GM21367 (cell line): Measurements from ENCODE around the gene WT1.
"Not testable (repeated sequence)": the region's sequence is repeated elsewhere in the genome, so short reads cannot be mapped to it uniquely, and the experiment has no call there.

Source experiments
- ATAC-seq: cut with Tn5 transposase; IDR thresholded peaks from one replicate; pipeline ENCODE4 v1.9.1; 2021; ENCODE audit not compliant: unreplicated experiment

WT1 gene

DNA sequence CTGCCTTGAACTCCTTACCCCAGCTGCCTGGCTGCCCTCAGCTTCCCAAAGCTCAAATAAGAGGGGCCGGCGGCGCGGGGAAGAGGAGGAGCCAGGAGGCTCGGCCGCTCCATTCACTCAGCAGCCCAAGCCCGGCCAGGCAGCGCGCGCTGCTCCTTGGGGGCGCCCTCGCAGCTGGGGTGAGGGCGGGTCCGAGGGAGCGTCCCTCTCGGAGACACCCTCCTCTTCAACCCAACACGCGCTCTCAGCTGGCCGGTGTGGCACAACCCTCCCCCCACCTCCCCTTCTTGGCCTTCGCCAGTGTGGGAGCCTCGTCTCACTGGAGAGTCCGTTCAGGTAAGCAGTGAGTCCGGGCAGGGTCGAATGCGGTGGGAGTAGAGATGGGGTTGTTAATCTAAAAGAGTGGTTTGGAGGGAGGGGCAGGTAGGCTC is at the start of gene WT1:
WT1 (minus strand) TSS at position 29 of the 431 bp plus-strand sequence.
- ATAC-seq: no peak

GRCh38 chr11:32479291-32479690 is 44.0 kb upstream of the WT1 start:
- no peak for ATAC-seq

DNA sequence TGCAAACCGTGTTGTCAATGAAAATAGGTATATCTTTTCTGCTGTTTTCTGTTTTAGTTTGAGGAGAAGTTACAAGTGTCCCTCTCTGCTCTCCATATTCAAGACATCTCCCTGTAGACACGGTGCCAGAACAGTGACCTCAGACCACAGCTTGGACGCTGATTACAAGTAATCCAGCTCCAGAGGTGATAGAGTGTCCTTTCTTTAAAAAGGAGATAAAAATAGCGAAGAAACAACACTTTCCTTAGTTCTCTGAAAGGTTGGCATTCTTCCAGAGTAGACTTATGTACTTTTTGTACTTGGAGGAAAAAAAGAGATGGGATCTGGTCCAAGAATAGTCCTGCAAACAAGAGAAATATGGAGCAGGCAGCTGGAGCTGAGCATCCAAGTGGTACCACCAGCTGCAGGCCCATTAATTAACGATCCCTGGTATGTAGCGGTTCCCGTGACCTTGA is 43.0 kb upstream of the WT1 start:
- ATAC-seq: no peak

- no peak for ATAC-seq
Measured at GRCh38 chr11:32473282-32473909, 38.1 kb upstream of the WT1 start.

DNA sequence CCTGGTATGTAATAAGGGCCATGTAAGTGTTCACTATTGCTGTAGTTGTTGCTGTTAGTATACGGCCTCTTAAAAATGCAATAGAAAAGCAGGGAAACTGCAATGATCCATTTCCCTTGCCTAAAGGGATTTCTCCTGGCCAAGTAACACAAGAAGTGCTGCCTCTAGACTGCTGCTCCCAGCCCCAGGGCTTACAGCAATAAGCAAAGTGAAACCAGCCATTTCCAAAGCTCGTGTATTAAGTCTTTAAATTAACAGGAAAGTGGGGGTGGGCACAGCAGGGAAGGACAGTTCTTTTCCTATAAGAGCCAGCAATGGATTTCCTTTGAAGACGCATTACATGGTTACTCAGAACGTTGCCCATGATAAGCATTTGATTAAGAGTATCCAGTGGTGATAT is 36.9 kb upstream of the WT1 start:
- no peak for ATAC-seq

GRCh38 chr11:32471544-32471943 is 36.2 kb upstream of the WT1 start:
- ATAC-seq: not testable (repeated sequence)

- no peak for ATAC-seq
Measured at GRCh38 chr11:32469791-32470190, 34.5 kb upstream of the WT1 start.

DNA sequence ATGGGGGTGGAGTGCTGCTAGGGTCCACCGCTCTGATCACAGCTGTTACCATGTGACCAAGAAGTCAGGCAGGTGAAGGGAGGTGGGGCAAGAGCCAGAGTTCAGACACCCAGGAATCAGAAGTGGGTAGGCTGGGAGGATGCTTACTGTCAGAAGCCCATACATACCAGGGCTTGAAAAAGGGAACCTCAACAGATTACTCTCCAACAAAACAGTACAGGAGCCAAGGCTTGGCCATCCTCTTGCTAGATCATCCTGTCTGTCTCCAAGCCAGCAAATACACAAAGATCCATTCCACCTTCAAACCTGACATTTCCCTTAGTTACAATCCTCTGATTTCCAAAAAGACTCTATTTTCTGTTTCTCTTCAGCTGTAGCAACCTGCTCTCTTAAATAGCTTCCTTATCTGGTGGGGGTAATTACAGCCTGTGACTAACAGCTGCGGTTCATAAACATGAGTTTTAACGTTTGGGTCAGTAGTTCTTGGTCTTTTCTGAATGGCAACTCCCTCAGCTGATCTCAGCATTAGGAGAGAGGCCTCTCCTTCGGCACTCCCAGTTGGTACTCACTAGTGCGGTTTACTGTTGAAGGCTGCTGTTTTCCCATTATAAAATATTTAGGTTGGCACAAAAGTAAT is 31.1 kb upstream of the WT1 start:
- ATAC-seq: no peak

GRCh38 chr11:32464078-32464477 is 28.7 kb upstream of the WT1 start:
- ATAC-seq: no peak

DNA sequence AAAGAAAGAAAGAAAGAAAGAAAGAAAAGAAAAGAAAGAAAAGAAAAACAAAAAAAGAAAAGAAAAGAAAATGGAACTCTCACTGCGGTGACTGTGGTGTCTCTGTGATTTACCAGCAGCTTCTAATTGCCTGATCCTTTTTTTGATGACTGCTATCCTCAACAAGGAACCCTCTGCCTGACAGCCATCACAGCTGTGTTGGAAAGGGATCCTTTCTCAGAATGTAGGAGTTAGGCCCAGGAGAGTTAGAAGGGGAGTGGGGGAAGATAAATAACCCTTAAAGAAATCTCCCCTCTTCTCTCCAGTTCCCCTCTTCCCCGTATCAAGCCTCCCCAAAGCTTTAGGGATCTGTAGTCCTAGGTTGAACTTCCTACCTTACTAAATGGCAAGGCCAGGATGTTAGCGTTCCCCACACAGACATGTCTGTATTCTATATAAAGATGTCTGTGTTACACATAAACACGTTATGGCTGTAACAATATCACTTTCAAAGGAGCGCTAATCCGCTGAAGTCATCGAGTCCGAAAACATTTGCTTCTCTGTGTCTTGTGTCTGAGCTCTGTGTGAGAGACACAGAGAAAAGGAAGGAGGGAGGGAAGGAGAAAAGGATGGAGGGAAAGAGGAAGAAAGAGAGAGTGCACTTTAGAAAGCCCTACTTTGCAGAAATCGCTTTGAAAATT is 26.8 kb upstream of the WT1 start:
- no peak for ATAC-seq

DNA sequence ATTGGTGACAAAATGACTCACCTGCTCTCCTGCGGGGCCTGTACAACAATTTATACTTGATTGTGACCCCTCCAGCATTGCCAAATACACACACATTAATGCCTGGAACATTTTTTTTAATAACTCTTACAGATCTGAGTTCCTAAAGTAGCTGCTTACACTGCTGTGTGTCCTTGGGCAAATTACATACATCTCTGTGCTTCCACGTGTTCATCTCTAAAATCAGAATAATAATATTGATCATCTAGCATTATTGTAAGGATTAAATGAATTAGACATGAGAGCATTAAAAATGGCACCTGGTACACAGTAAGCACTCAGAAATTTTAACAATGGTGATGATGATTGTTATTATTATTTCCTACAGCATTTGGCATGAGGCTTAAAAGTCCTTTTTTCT is 21.5 kb upstream of the WT1 start:
- no peak for ATAC-seq

DNA sequence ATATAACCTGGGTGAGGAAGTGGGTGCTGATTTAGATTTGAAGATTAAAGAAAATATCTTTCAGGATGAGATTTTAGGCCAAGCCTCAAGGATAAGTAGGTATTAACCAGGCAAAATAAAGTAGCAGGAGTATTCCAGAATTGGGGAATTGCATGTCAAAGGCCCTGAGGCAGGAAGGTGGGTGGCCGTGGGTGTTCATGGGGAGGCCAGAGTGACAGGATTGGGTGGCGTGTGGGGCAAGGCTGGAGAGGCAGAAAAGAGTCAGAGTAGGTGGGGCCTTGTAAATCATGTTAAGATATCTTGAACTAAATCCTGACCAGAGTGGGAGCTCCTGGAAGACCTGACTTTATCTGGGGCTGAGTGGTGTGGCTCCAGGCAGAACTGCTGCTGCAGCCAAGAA is 19.7 kb upstream of the WT1 start:
- no peak for ATAC-seq

GRCh38 chr11:32451808-32452207 is 16.5 kb upstream of the WT1 start:
- no peak for ATAC-seq

- no peak for ATAC-seq
Measured at GRCh38 chr11:32450372-32450771, 15.0 kb upstream of the WT1 start.

- ATAC-seq: no peak
Measured at GRCh38 chr11:32448232-32448631, 12.9 kb upstream of the WT1 start.

DNA sequence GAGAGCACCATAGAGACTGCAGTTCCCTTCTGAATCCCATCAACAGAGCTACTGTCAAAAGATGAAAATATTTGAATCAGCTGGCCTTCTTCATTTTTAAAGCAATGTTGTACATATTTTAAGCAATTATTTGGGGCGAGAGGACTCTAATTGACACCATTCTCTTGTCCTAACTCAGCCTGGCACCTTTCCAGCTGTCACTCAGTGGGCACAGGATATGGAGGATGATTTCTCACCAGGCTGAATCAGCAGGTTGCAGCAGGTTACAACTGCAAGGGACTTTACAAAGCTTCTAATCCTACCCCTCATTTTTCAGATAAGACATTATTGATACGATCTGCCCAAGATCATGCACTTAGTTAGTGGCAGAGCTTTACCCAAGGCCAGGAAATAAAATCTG is 11.9 kb upstream of the WT1 start:
- no peak for ATAC-seq

DNA sequence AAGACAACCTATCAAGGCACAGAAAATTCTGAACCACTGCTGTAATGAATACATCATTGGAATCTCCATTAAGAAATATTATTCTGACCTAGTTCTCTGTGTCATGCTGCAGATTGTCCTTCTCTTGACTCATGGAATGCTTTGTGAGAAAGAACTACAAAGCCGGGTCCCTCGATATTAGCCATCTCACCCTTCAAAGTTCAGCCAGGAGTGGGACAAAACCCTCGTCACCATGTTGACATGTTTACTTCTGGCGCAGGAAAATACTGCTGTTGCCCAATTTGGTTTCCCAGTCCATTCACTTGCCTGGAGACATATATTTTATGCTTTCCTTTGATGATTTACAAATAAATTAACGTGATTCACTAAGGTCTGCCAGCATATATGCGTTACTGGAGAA is 10.9 kb upstream of the WT1 start:
- ATAC-seq: no peak

- no peak for ATAC-seq
Measured at GRCh38 chr11:32444186-32444585, 8.8 kb upstream of the WT1 start.

GRCh38 chr11:32440916-32441315 is 5.6 kb upstream of the WT1 start:
- no peak for ATAC-seq

DNA sequence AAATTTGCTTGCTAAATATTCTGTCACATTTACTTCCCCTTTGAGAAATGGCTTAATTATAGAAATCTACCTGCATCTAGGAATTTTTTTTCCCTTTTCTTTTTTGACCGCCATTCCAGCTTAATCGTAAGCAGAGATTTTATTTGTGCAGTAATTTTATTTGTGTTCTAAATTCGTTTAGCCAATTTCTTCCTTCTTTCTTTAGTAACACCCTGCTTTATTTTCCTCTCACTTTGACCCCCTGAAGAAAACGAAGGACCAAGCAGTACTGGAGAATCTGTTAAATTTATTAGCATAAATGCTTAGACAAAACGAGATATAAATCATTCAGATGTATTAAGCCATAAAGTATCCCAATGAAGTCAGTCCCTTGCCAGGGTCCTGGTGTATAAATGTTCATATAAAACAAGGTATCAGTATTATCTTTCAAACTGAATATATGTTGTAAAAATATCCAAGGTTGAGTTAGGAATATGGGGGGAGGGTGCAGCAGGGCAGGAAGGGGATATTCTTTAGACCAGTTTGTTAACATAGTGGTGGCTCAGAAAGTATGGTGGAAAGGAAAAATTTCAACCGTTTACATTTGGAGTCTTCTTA is 5.1 kb upstream of the WT1 start:
- ATAC-seq: no peak

- no peak for ATAC-seq
Measured at GRCh38 chr11:32439501-32440210, 4.3 kb upstream of the WT1 start.
